ENCODE data around the gene LPAR3. TPM values are rescaled to one million over a fixed set of nuclear protein-coding genes. Genes with fewer than 3 reads are reported as not detected.

LPAR3 gene
- total RNA-seq, 1 donor from 2014 or later: 6.4 TPM

DNA sequence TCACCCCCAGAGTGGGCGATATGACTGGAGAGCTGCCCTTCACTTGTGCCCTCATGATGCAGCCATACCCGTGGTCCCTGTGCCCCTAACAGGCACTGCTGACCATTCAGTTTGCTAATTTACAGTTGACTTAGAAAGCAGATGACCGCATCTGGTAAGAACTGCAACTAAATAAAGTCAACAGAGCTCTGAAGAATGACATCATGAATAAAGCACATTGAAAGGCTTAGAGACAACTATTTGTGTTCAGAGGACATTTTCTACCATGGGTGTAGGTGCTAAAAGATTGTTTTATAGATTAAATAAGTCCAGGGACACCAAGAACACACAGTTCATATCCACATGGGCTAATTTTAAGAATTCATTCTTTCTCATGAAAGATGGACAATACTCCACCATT, 65.5 kb downstream of the LPAR3 start:
- H3K36me3 Mint-ChIP-seq: no peaks in the 10 kb centered on the region
- H3K27me3 Mint-ChIP-seq: no peaks in the 10 kb centered on the region
- H3K27ac Mint-ChIP-seq: no peak overlapping the region
- H3K4me1 Mint-ChIP-seq (ENCODE audit: unreplicated experiment): peaks cover 18% of the 10 kb centered on the region
- H3K4me3 Mint-ChIP-seq: no peak overlapping the region
- no peaks in the 10 kb centered on the region for H3K9me3 Mint-ChIP-seq
- DNase-seq (ENCODE audit: extremely low spot score, unreplicated experiment): no peak
- TF ChIP-seq, protein P1, sequence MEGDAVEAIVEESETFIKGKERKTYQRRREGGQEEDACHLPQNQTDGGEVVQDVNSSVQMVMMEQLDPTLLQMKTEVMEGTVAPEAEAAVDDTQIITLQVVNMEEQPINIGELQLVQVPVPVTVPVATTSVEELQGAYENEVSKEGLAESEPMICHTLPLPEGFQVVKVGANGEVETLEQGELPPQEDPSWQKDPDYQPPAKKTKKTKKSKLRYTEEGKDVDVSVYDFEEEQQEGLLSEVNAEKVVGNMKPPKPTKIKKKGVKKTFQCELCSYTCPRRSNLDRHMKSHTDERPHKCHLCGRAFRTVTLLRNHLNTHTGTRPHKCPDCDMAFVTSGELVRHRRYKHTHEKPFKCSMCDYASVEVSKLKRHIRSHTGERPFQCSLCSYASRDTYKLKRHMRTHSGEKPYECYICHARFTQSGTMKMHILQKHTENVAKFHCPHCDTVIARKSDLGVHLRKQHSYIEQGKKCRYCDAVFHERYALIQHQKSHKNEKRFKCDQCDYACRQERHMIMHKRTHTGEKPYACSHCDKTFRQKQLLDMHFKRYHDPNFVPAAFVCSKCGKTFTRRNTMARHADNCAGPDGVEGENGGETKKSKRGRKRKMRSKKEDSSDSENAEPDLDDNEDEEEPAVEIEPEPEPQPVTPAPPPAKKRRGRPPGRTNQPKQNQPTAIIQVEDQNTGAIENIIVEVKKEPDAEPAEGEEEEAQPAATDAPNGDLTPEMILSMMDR (conservative IDR thresholded peaks at IDR 0.05): no peak

DNA sequence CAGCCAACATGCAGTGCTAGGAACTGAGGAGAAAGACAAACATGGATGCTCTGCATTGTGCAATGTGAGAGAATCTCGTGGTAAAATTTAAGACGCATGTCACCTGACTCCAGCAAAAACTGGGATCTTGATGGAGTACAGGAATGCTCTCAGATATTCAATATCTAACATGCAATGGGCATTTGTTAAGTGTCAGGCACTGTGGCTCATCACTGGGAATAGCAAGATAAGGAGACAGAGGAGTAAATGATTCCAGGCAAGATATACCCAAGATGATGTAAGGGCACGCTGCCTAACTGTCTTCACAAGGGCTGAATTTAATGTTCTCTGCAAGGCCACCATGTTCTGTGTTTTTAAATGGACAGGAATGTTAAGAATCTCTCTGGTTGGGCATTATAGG, 67.8 kb downstream of the LPAR3 start:
- H3K4me3 Mint-ChIP-seq: no peak overlapping the region

DNA sequence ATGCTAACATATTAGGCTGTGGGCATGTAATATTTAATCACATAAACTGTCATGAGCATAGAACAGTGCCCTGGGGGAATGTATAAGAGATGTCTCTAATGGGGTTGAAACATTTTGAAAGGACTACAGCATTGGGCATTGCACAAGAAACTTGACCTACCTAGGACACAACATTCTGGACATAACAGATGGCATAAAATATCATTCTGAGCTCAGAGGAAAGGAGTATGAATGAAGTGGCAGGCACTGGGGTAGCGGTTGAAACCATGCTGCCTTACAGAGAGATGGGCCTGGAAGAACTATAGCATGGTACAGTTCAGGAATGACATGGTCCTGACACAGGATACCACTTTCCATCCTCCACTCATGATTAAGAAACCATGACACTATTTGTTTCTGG, 69.0 kb downstream of the LPAR3 start:
- no peak for DNase-seq (ENCODE audit: extremely low spot score, unreplicated experiment)
- Mint-ChIP-seq H3K36me3 (no peaks in the 10 kb centered on the region), H3K9me3 (no peaks in the 10 kb centered on the region), H3K4me1 (ENCODE audit: unreplicated experiment) (peaks cover 22% of the 10 kb centered on the region), H3K27me3 (peaks cover 4% of the 10 kb centered on the region), H3K4me3 (no peak overlapping the region), H3K27ac (no peak overlapping the region)
- TF ChIP-seq, protein P1 (conservative IDR thresholded peaks at IDR 0.05): no peak

More for the DNA sequence above, 67.8 kb downstream of the LPAR3 start:
- Mint-ChIP-seq H3K36me3 (no peaks in the 10 kb centered on the region), H3K9me3 (no peaks in the 10 kb centered on the region), H3K27me3 (peaks cover 4% of the 10 kb centered on the region), H3K4me1 (ENCODE audit: unreplicated experiment) (peaks cover 22% of the 10 kb centered on the region), H3K27ac (no peak overlapping the region)
- no peak for DNase-seq (ENCODE audit: extremely low spot score, unreplicated experiment)
- TF ChIP-seq, protein P1 (conservative IDR thresholded peaks at IDR 0.05): no peak

DNA sequence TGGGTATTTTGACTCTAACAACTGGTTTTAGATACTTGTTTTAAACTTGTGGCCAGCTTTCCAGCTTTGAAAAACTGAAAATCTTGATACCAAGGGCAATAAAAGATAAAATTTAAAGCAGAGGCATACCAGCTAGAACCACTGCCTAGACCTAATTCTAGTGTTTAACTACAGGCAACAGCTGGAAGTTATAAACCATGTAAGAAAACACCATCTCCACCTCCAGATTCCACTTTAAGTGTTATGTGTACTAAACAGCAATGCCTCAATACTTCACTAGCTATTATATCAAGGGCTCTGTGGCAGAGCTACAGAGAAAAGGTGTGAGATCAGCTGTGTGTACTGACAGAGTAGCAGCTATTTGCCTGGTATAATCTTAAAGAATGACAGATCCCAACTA, 69.5 kb downstream of the LPAR3 start:
- peaks cover 4% of the 10 kb centered on the region for H3K27me3 Mint-ChIP-seq
- H3K4me1 Mint-ChIP-seq (ENCODE audit: unreplicated experiment): peaks cover 20% of the 10 kb centered on the region
- no peaks in the 10 kb centered on the region for H3K9me3 Mint-ChIP-seq
- DNase-seq (ENCODE audit: extremely low spot score, unreplicated experiment): no peak
- H3K4me3 Mint-ChIP-seq: no peak overlapping the region
- TF ChIP-seq, protein P1 (conservative IDR thresholded peaks at IDR 0.05): no peak
- no peak overlapping the region for H3K27ac Mint-ChIP-seq
- H3K36me3 Mint-ChIP-seq: no peaks in the 10 kb centered on the region

DNA sequence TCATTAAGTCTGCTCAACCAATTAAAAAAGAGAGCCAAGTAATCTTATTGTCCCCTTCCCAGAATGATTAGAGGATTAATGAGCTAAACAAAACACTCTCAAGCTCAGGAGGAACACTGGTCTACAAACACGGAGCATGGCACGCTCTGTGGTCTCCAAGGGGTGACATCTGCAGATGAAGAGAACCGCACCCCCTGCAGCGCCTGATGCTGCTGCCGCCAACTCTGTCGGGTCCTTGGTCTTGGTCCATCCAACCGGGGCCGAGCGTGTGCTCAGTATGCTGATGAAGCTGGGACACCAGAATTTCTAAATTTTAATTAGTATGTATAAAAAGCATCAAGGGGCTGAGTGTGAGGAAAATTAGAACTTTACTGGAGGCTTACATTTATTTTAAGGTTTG, 82.7 kb downstream of the LPAR3 start:
- no peaks in the 10 kb centered on the region for H3K36me3 Mint-ChIP-seq
- DNase-seq (ENCODE audit: extremely low spot score, unreplicated experiment): no peak
- H3K27me3 Mint-ChIP-seq: no peaks in the 10 kb centered on the region
- no peak overlapping the region for H3K27ac Mint-ChIP-seq
- H3K9me3 Mint-ChIP-seq: no peaks in the 10 kb centered on the region
- no peaks in the 10 kb centered on the region for H3K4me1 Mint-ChIP-seq (ENCODE audit: unreplicated experiment)
- H3K4me3 Mint-ChIP-seq: no peak overlapping the region
- TF ChIP-seq, protein P1 (conservative IDR thresholded peaks at IDR 0.05): no peak

DNA sequence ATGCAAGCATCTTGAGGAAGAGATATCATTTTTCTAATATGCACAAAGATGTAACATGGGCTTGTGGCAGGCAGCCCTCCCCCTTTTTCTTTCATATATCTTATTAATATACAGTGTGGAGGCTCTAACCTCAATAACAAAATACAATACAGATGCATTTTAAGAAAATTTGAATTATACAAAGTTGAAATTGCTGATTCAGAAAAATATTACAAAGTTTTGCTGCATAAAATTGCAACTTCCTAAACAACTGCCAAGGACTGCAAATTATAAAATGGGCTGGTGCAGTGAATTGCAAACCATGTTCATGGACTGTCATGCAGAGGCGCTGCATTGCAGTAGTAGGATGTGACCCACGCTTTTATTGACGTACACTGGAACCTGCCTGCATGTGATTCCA, 84.0 kb downstream of the LPAR3 start:
- Mint-ChIP-seq H3K27ac (no peak overlapping the region), H3K36me3 (no peaks in the 10 kb centered on the region), H3K27me3 (no peaks in the 10 kb centered on the region), H3K4me3 (no peak overlapping the region), H3K9me3 (no peaks in the 10 kb centered on the region), H3K4me1 (ENCODE audit: unreplicated experiment) (no peaks in the 10 kb centered on the region)
- DNase-seq (ENCODE audit: extremely low spot score, unreplicated experiment): no peak
- TF ChIP-seq, protein P1 (conservative IDR thresholded peaks at IDR 0.05): no peak

All from type B pancreatic cell (in vitro differentiated cells).